Heart left ventricle (tissue), 13 donors: ENCODE measurements around the gene CBFA2T2.

Experiments used
- CTCF ChIP-seq, 12 donors: fragments of 200-600 bp; sonication (generic) in 4 of 12; IDR thresholded peaks; one replicate each; pipeline versions ENCODE4 v1.5.0 to v1.8.0; 2018 to 2022; ENCODE audit warnings: antibody characterized with exemption in 12 of 12, mild to moderate bottlenecking in 5 of 12
- POLR2A ChIP-seq, 2 donors: fragments of 450-650 bp; IDR thresholded peaks; one replicate each; pipeline ENCODE4 v1.6.1; 2017; ENCODE audit warnings: antibody characterized with exemption in 2 of 2, mild to moderate bottlenecking in 2 of 2, moderate library complexity in 2 of 2
- donor health status: ischemic (EF 13 %, LVEDD 7.1; RV severe dilation, severe dysfunction).
- donor health status: DM: no; HTN: yes; CAD: no.
- donor health status: DM: no; HTN: no; CAD: no.
- donor health status: ischemic (EF 25% LVEDD 6.9; RV normal size, moderate dysfunction).
- donor health status: ischemic (EF 25% LVEDD 5.7; RV mildly dilated, moderate dysfunction).
- donor health status: ischemic (EF 35%, LVEDD 5.7; RV mildly dilated, moderate dysfunction).
- donor health status: nonischemic (EF 11% LVEDD 7.7; RV severe dilation, severe dysfunction).
- donor health status: DM: yes; HTN: yes; CAD: no.
- donor health status: PGD.
- donor health status: ischemic (EF 29% LVEDD 5.4; RV normal size, mild dysfunction).
- donor health status: nonischemic (EF 23%, LVEDD 6.1; RV moderate dilation, normal function).

GRCh38 chr20:33664762-33665144 is 174.9 kb downstream of the CBFA2T2 start:
- TF ChIP-seq CTCF (IDR thresholded peaks at IDR 0.05) (no peak), POLR2A (IDR thresholded peaks at IDR 0.05) (no peak)
